ENCODE data around the gene ATP6V0C. TPM values are rescaled to one million over a fixed set of nuclear protein-coding genes. Genes with fewer than 3 reads are reported as not detected.

Gene ATP6V0C
- total RNA-seq, 1 experiment from 2014 or later = 176 TPM

DNA sequence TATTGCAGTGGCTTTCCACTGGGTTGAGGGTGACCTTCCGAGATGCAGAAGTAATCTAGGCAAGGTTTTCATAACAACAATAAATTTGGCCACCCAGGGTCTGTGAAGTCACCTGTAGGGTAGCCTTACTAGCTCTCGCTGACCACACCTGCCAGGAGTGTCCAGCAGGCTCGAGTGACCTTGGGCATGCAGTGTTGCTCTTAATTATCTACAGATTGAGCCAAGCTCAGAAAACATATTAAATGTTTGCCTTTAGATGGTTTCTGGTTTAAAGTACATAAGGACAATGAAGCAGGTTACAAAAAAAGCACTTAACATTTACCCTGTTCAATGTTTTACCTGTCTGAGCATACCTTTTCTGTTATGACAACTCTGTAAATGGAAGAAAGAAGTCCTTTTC lies 37.0 kb upstream of the ATP6V0C start:
- WGBS (ENCODE audit: extremely low coverage, insufficient read length, low lambda C conversion rate) = no CpG with 5 or more reads among the region's 3 CpGs
- Histone ChIP-seq H4K20me1 (ENCODE audit: control insufficient read depth, insufficient read depth, insufficient read length) (peaks cover under 1% of the 10 kb centered on the region), H3K79me2 (ENCODE audit: insufficient read depth, low read length) (no peaks in the 10 kb centered on the region), H2BK120ac (ENCODE audit: low read depth, low read length, poor library complexity, severe bottlenecking) (no peak overlapping the region), H3K23ac (ENCODE audit: insufficient read length, low read depth, low read length) (no peak overlapping the region), H3K27ac (ENCODE audit: insufficient read length, low read depth, low read length) (no peak overlapping the region), H4K8ac (replicated peaks; ENCODE audit: insufficient read length, low read depth, low read length) (no peak overlapping the region), H3K18ac (ENCODE audit: insufficient read length, low read depth, low read length) (no peak overlapping the region), H2AFZ (ENCODE audit: low read length) (no peak overlapping the region), H3K23me2 (ENCODE audit: insufficient read length, low read depth, low read length, poor library complexity, severe bottlenecking) (peaks cover 6% of the 10 kb centered on the region), H3K14ac (ENCODE audit: insufficient read depth, low read length) (no peak overlapping the region), H3K56ac (ENCODE audit: insufficient read length, low read depth, low read length) (no peak overlapping the region), H3K9ac (ENCODE audit: extremely low read depth, insufficient read length, low read length) (no peak overlapping the region), H3T11ph (ENCODE audit: low read length) (no peak overlapping the region), H3K9me3 (ENCODE audit: control insufficient read depth, low read depth, low read length) (no peaks in the 10 kb centered on the region), H2AK5ac (ENCODE audit: insufficient read length, low read length) (no peak overlapping the region), H4K91ac (ENCODE audit: insufficient read length, low read depth, low read length) (no peak overlapping the region), H3K79me1 (ENCODE audit: insufficient read depth, low read depth, low read length, poor library complexity, severe bottlenecking) (no peaks in the 10 kb centered on the region), H2BK20ac (ENCODE audit: low read depth, low read length, poor library complexity, severe bottlenecking) (no peak overlapping the region), H4K5ac (ENCODE audit: insufficient read length, low read depth, low read length) (no peak overlapping the region), H3K4me2 (ENCODE audit: insufficient read depth, insufficient read length, low read length) (no peak overlapping the region), H3K4ac (ENCODE audit: low read depth, low read length) (no peak overlapping the region), H2BK5ac (ENCODE audit: insufficient read length, low read length) (no peak overlapping the region), H2BK12ac (ENCODE audit: insufficient read length, low read depth, low read length) (no peak overlapping the region), H2BK15ac (ENCODE audit: low read depth, low read length) (no peak overlapping the region), H3K27me3 (ENCODE audit: insufficient read depth, low read length) (peaks cover 12% of the 10 kb centered on the region; the same call in 1 of the 2 replicates), H3K4me1 (ENCODE audit: insufficient read depth, low read length) (no peaks in the 10 kb centered on the region)
- peak overlapping the region in 1 of 2 experiments; percentile 80; a peak in 2 of 5 replicates for H3K4me3 Mint-ChIP-seq
- H3K27ac Mint-ChIP-seq = no peak overlapping the region
- peaks cover 35% of the 10 kb centered on the region for H3K27me3 Mint-ChIP-seq (ENCODE audit: low read depth)
- TF ChIP-seq, protein P1, sequence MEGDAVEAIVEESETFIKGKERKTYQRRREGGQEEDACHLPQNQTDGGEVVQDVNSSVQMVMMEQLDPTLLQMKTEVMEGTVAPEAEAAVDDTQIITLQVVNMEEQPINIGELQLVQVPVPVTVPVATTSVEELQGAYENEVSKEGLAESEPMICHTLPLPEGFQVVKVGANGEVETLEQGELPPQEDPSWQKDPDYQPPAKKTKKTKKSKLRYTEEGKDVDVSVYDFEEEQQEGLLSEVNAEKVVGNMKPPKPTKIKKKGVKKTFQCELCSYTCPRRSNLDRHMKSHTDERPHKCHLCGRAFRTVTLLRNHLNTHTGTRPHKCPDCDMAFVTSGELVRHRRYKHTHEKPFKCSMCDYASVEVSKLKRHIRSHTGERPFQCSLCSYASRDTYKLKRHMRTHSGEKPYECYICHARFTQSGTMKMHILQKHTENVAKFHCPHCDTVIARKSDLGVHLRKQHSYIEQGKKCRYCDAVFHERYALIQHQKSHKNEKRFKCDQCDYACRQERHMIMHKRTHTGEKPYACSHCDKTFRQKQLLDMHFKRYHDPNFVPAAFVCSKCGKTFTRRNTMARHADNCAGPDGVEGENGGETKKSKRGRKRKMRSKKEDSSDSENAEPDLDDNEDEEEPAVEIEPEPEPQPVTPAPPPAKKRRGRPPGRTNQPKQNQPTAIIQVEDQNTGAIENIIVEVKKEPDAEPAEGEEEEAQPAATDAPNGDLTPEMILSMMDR (conservative IDR thresholded peaks at IDR 0.05) = no peak
- peaks cover 9 to 10% of the 10 kb centered on the region in 2 experiments for H3K4me1 Mint-ChIP-seq
- H3K9me3 Mint-ChIP-seq = no peaks in the 10 kb centered on the region
- no peak for DNase-seq
- H3K36me3 Mint-ChIP-seq (ENCODE audit: insufficient read depth in 1 of 3, low read depth in 3 of 3) = no peaks in the 10 kb centered on the region; a peak in 1 of 7 replicates
